Activated T-cell treated with anti-CD3 and anti-CD28 coated beads, Interleukin-2, amount 50 U/mL, for 1 hour (primary cell): Measurements from ENCODE around the gene PLCXD3.

Experiments used
- DNase-seq: peaks from one replicate; pipeline ENCODE4 v3.0.0-alpha.2; 2020

PLCXD3 gene

DNA sequence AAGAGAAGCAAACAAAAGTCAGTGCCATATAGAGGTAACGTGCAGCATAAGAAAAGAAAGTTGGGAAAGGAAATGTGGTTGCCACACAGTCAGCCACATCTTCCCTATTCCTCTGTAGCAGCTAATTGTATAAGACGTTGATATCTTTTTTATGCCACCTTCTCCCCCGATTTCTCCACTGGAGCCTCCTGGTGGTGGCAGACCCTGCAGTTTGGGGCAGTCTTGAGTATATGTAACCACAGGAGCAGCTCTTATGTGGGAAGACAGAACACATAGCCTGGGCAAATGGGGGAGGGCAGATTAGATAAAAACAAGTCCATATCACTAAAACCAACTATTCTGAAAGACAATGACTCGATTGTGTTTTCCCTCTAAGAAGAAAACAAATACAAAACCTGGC, 99.7 kb downstream of the PLCXD3 start:
- DNase-seq = no peak

DNA sequence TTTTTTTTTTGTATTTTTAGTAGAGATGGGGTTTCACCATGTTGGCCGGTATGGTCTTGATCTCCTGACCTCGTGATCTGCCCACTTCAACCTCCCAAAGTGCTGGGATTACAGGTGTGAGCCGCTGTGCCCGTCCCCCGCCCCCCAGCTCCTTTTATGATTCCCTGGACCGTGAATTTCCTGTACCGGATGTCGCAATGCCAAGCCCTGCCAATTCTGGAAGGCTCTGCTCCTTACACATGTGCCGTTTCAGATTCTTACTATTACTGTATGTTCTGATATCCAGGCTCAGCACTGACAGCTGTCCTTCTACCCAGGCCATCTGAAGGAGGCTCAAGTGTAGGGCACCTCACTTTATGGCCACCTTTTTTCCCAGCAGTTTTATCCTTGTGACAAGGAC, 100.1 kb downstream of the PLCXD3 start:
- DNase-seq = no peak

DNA sequence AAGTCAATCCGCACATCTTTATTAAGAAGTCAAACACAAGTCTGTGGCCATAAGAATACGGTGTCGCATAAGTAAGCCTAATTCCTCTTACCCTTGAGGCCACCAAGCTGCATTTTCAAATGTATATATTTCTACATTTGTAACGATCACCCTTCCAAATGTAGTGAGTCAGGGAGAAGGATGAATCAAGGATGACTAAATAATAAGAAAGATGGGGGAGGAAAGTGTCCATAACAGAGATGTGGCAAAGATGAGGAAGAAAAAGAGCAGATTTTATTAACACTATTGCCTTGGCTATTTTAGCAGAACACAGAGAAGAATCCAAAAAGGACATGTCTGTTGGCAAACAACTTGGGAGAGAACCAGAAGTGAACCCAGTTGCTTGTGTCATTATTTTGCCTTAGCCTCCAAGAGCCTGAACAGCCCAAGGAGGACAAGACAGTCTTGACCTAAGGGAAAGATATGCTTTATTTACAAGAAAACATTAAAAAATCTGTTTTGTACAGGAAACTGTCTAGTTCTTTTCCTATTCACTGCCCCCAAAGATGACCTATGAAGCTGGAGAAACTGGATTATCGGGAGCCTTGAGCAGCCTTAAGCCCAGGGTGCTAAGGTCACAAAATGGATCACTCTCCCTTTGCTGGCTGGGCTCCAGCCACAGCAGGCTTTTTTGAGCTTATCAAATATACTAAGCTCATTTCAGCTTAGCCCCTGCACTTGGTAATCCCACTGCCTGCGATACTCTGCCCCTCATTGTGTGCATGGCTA, 101.5 kb downstream of the PLCXD3 start:
- no peak for DNase-seq

DNA sequence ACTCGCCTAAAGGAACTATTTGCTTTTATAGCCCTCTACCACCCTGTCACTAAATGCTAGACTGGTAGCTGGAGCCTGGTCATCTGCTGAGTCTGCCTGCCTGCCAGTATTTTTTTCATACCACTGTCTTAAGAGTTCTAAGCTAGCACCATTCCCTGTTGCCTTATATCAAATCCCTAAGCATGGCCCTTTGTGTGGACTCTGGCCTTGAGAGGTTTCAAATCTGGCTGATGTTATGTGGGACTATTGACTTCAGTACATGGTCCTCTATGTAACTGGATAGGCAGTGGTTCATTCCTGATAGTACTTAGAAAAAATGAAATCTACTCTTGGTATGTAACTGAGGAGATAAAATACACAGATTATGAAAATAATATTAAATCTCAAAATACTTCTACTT, 103.5 kb downstream of the PLCXD3 start:
- no peak for DNase-seq

DNA sequence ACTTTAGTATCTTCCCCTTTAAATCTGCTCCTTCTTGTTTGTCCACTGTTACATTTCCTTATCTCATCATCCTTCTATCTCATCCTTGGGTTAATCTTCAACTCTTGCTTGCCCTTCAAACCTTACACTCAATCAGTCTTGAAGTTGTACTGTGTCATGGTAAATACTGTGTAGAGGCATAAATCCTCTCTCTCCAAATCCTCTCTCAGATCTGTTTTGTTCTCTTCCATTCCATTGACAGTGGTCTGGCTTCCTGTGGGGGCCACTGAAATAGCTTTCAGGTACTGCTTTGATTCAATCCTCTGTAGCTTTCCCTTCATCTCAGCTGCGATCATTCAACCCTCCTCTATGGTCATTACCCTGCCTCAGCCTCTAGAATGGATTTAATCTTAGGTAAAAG, 104.0 kb downstream of the PLCXD3 start:
- no peak for DNase-seq

DNA sequence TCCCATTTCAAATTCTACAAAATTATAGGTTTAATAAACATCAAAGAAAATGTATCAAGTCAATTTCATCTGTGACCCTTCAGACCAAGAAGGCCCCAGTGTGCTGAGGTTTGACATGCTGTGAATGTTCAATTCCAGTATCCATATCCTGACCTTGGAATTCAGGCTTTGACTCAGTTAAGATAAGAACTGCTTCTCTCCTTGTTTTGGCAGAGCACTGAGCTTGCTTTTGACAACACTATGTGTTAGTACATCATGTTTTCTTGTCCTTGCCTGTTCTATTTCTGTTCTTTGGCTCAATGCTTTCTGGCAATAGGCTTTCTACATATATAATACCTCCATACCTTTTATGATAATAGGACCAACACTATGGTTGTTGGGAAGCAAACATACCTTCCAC, 105.6 kb downstream of the PLCXD3 start:
- no peak for DNase-seq

DNA sequence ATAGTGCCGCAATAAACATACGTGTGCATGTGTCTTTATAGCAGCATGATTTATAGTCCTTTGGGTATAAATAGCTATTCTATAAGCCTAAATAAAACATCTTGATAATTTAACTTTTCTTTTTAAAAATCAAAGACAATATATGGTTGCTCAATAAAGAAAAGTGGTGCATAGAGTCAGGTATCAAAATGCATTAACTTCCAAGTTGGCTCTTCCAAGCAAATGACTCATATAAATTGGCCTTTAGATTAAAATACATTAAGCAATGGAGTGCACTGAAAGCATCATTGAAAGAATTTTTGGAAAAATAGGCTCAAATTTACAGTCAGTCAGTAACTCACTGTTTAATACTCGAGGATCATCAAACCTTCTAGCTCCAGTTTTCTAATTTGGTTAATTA, 106.6 kb downstream of the PLCXD3 start:
- DNase-seq = no peak

DNA sequence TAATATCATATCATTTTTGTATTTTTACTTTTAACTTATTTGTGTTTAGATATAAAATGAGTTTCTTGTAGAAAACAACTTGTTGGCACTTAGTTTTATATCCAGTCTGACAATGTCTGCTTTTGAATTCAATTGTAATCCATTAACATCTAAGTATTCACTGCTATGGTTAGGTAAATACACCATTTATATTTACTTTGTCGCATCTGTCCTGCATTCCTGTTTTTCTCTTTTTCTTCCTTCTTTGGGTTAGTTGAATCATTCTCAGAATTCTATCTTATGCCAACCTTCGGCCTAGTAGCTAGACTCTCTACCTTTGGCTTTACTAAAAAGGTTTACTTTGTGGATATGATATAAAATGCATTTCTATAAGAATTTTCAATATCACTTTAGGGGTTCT, 107.6 kb downstream of the PLCXD3 start:
- DNase-seq = no peak

DNA sequence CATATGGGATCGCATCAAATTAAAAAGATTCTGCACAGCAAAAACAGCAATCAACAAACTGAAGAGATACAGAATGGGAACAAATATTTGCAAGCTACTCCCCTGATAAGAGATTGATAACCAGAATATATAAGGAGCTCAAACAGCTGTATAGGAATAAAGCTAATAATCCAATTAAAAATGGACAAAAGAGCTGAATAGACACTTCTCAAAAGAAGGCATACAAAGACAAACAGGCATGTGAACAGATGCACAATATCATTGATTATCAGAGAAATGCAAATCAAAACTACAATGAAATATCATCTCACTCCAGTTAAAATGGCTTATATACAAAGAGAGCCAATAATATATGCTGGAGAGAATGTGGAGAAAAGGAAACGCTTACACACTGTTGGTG, 110.6 kb downstream of the PLCXD3 start:
- no peak for DNase-seq

DNA sequence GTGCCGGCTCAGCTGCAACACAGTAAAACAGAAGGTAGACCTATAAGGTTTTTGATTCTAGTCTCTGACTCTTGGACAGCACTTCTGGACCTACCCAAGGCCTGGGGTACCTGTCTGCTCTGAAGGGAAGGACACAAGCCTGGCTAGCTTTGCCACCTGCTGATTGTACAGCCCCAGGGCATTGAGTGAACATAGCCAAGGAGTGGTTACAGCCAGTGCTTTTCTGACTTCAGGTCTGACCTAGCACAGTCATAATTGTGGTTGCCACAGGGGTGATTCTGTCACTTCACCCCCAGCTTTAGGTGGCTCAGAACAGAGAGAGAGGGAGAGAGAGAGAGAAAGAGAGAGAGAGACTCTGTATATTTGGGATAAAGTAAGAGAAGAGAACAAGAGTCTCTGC, 118.4 kb downstream of the PLCXD3 start:
- no peak for DNase-seq

DNA sequence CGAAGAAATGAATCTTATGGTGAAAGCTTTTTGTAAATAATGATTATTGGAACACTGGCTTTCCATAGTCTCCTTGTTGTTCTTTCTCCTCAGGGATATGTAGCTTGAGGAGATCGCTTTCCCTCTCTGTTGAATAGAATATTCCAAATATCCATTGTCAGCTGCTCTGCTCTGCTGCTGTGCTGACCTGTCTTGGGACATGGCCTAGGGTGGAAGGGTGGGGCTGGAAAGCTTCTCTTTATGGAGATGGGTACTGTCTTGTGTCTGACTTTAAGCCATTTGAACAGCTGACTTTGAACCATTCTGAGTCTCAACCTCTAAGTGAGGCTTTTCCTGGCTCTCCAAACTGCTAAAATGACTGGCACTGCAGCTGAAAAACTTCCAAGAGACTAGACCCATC, 135.8 kb downstream of the PLCXD3 start:
- no peak for DNase-seq

DNA sequence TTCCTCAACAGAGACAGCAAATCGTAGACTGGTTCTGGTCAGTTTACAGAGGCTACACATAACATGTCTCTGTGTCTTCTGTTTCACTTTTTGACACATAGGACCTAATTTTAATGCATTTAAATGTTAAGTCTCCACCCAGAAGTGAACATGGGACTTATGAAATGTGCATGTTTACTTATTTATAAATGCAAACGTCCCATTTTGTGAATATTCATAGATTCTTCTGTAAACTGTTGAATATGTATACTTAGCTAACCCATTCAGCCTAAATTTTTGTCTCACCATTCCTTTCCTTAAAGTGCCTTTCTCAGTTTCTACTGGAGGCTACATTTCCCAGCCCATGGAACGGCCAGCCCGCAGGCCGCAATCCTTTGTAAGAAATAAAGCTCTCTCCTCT, 137.2 kb downstream of the PLCXD3 start:
- no peak for DNase-seq

DNA sequence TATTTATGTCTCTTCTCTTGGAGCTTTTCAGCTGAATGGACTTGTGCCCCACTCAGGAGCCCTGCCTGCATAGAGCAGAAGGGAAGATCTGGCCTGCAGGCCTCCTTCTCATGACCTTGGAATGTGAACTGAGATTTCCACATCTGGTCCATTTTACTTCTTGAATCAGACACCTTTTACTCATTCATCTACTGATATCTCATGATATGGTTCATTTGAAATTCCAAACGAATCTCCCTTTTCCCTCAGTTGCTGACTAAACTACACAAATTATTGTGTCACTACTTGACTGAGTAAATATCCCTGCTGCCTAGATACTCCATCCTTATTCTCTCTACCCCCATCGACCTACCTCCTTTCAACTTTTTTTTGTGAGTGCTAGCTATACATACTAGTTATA, 138.7 kb downstream of the PLCXD3 start:
- DNase-seq = no peak

DNA sequence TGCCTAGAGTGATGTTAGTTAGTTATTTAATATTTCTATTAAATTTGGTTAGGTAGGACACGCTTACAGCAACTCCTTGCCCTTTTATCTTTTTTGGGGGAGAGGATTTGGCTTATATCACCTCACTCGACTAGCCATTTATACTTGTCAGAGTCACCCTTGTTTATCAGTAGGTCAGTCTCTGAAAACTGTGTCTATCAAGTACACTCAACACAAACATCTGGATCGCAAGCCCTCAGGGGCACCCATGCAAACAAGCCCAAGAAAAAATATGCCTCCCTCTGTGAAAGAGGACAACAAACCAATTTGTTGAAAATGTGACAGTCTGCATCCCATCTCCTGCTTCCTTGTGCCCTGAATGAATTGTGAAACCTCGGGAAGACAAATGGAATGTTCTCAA, 139.9 kb downstream of the PLCXD3 start:
- no peak for DNase-seq

DNA sequence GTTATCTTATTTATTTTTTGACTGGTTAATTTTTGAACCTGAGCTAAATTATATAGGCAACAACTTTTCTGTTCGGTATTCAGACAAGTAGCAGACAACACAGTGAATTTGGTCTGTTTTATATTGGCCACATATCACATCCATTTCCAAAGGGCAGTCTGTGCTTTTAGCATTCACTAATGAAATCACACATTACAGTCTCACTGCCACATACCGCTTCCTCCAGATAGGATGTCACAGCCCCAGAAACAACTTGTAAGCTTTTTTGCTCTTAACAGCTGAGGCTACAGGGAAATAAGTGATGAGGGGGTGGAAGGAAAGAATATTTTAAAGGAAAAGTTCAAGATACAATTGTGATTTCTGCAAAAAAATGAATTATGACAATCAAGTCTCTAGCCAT, 140.6 kb downstream of the PLCXD3 start:
- no peak for DNase-seq

DNA sequence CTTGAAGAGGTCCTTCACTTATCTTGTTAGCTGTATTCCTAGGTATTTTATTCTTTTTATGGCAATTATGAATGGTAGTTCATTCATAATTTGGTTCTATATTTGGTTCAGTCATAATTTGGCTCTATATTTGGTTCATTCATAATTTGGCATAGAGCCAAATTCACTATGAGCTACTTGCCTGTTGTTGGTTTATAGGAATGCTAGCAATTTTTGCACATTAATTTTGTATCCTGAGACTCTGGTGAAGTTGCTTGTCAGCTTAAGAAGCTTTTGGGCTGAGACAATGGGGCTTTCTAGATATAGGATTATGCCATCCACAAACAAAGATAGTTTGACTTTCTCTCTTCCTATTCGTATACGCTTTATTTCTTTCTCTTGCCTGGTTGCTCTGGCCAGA, 142.2 kb downstream of the PLCXD3 start:
- no peak for DNase-seq

DNA sequence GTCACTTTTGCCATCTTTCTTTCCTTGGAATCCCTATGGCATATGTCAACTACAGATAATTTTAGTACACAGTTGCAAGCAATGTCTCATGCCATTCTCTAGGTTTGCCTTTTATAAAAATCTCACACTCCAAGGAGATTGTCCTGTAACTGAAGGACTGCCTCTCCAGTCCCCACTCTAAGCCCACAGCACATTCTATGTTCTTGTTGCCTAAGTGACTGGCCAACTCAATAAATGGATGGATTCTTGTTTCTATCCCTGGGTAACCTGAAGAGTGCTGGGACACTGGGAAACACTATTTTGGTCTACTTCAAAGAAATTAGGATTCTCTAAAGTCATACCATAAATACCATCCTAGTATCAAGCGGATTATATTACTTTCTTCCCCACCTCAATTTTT, 145.0 kb downstream of the PLCXD3 start:
- no peak for DNase-seq

DNA sequence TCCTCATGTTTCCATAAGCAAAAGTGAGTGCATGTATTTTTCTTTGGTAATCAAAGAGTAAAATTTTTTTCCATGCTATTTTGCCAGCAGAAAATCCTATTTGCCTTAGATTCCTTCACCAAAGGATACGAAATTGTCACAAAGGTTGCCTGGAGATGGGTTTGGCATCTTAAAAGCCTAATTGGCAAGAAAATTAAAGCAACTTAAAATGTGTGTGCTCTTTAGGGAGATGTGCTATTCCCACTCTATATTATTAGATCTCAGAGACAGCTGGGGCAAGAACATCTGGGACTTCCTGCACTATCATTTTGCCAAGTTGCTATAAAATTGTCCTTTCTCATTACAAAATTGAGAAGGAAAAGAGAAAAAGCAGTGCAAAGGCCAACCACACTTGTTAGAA, 146.1 kb downstream of the PLCXD3 start:
- no peak for DNase-seq

DNA sequence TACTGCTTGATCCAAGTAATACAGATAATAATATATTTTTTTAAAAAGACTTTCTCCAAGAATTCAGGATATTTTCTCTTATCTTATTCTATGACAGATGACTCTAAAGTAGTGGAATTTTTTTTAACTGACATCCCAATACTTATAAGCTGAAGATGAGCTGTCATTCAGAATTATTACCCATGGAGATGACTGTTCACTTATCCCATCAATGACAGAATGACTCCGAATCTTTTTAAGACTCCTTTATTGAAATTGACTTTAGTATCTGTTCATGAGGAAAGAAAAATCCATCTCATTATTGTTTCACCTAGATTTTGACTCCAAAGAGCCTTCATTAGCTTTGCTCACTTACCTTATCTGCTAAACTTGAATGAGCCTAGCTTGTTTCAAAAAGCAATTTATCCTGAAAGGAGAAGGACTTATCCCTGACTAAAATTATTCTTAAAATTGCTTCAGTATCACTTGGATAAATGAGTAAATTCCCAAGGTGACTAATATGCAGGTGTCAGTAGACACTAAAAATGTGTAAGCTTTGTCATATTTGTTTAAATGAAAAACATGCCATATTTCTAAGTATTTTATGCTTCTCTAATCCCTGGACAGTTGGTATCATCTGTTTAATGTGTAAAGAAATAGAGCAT, 146.9 kb downstream of the PLCXD3 start:
- DNase-seq = no peak

DNA sequence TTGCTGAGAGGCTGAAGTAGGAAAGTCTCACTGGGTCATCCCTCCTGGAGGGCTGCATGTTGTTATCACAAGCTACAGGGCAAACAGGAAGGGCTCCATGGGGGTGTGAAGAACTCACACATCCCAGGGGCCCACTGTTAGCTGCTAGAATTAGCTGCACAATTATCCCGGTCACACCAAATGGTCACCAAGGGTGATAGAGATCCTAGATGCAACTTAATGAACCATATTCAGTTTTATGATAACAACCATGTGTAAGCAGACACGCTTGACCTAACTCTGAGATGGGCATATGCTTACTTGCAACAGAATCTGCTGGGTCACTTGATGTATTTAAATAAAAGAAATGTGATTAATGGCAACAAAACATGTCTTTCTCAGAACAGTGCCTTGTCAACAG, 153.6 kb downstream of the PLCXD3 start:
- DNase-seq = no peak

DNA sequence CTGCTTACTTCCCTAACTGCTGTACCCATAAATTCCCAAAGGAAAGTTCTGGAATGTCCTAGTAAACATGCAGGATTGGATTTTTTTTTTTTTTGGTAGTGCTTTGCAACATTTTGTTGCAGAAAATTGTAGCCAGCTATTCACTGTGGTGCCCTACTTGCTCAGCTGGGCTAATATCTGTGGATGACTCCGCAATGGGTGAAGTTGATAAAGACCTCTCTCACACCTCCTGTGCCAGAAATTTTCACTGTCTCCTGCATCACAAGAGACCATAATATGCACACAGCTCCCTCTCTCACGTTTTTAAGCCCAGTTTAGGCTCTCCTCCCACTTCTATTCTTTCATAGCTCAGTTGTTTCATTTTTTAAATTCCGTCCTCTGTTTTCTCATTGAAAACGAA, 160.6 kb downstream of the PLCXD3 start:
- no peak for DNase-seq

DNA sequence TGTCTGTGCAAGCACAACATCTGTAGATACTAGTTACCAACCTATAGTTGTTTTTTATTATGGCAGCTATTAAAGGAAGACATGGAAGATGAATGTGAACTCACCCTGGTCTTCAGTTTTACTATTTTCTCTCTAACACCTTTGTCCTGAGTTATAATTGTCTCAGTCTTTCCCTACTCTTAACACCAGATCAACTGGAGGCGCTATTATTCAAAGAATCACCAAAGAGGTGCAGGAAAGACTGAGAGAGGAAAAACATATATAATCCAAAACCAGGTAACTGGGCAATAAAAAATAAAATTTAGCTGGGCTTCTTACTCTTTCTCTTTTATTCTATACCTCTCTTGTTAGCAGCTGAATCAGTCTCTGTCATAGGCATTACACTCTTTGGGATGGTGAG, 162.8 kb downstream of the PLCXD3 start:
- no peak for DNase-seq

DNA sequence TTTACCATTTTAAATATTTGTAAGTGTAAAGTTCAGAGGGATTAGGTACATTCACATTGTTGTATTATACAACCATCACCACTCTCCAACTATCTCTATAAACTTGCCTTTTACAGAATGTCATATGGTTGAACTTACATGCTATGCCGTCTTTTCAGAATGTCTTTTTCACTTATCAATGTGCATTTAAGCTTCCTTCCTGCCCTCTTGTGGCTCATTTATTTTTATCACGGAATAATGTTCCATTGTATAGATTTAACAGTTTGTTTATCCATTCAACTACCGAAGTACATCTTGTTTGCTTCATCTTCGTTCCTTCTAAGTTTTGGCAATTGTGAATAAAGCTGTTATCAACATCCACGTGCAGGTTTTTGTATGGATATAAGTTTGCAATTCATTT, 163.8 kb downstream of the PLCXD3 start:
- DNase-seq = no peak

DNA sequence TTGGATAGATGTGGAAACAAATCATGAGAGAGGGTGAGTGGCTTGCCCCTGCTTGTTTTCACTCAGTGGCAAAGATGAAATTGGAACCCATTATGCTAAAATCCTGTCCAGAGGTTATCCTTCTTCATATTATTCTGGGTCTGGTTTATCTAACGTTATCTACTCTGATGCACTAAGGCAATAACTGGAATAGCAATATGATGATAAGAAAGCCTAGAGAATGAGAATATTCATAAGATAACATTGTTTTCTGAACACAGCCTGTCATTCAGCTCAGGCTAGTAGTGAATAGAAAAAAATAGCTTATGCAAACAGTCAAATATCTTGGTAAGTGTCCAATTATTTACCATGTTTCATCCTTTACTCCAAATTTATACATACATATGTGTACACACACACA, 165.1 kb downstream of the PLCXD3 start:
- no peak for DNase-seq

DNA sequence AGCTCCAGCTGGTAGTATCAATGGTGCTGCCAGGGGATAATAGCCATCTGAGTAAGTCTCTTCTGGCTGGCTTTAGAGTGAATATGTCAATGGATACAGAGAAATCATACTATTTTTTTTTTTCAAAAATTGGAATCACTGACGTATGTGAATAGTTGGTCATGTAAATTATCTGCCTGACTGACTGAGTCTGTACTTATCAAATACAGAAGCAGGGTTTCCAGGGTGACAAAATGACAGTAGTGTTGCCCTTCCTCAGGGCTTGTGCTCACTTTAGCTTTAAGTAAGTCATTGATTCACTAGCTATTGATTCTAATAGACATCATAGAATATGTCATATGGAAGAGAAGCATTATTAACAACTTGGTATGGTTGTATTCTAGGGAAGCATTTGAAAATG, 171.1 kb downstream of the PLCXD3 start:
- no peak for DNase-seq
